DND-41 (cell line): ENCODE data around the gene BARHL2.

Source experiments
- ATAC-seq: fragments of 200-7000 bp; cut with Tn5 transposase; 3 replicates; pipeline ENCODE4 v1.9.1; 2021; ENCODE audit warnings: low read depth; ENCODE audit not compliant: insufficient read depth
- DNase-seq: peaks from one replicate; pipeline ENCODE4 v3.0.0-alpha.2; 2020
- H2AFZ ChIP-seq: 2 replicates; pipeline ENCODE4 v1.6.0; 2012; ENCODE audit warnings: low read depth, low read length
- H3K27ac ChIP-seq: 2 replicates; pipeline ENCODE4 v1.5.1; 2012; ENCODE audit warnings: low read length, inconsistent platforms
- H3K27me3 ChIP-seq: fragments of 200-600 bp; sonication (generic); 2 replicates; pipeline ENCODE4 v1.6.0; 2012; ENCODE audit warnings: low read length, mild to moderate bottlenecking, inconsistent platforms; ENCODE audit not compliant: insufficient read depth, poor library complexity
- H3K36me3 ChIP-seq: 2 replicates; pipeline ENCODE4 v1.5.1; 2012; ENCODE audit warnings: low read length, inconsistent platforms; ENCODE audit not compliant: insufficient read depth
- H3K4me1 ChIP-seq: 2 replicates; pipeline ENCODE4 v1.5.1; 2012; ENCODE audit warnings: mild to moderate bottlenecking, low read length; ENCODE audit not compliant: insufficient read depth
- H3K4me2 ChIP-seq: 2 replicates; pipeline ENCODE4 v1.6.0; 2012; ENCODE audit warnings: mild to moderate bottlenecking, moderate library complexity, low read length, inconsistent platforms; ENCODE audit not compliant: insufficient read depth
- H3K4me3 ChIP-seq, 2 experiments: fragments of 200-600 bp in 1 of 2; shearing (Covaris generic) in 1 of 2; 2 replicates each; pipeline ENCODE4 v1.5.1; 2012 to 2016; ENCODE audit warnings: inconsistent platforms in 2 of 2, low read length in 2 of 2, mild to moderate bottlenecking in 2 of 2, low read depth in 1 of 2, moderate library complexity in 1 of 2
- H3K79me2 ChIP-seq: 2 replicates; pipeline ENCODE4 v1.6.0; 2012; ENCODE audit warnings: low read length, inconsistent platforms; ENCODE audit not compliant: insufficient read depth
- H3K9ac ChIP-seq: 2 replicates; pipeline ENCODE4 v1.6.0; 2012; ENCODE audit warnings: low read depth, mild to moderate bottlenecking, inconsistent platforms, low read length, moderate library complexity
- H3K9me3 ChIP-seq: 2 replicates; pipeline ENCODE4 v1.5.1; 2012; ENCODE audit warnings: low read length, moderate library complexity, mild to moderate bottlenecking, inconsistent platforms; ENCODE audit not compliant: insufficient read depth, severe bottlenecking
- H4K20me1 ChIP-seq: 2 replicates; pipeline ENCODE4 v1.6.0; 2012; ENCODE audit warnings: low read length; ENCODE audit not compliant: insufficient read depth
- EZH2 ChIP-seq: IDR thresholded peaks from 3 replicates; pipeline ENCODE4 v1.6.1; 2012; ENCODE audit warnings: borderline replicate concordance, low read depth, mild to moderate bottlenecking, moderate library complexity, low read length, inconsistent platforms; ENCODE audit not compliant: severe bottlenecking
- TF ChIP-seq, protein P1 (sequence below): IDR thresholded peaks from 2 replicates; pipeline ENCODE4 v1.5.1; 2012; ENCODE audit warnings: borderline replicate concordance, low read length, moderate library complexity, mild to moderate bottlenecking; ENCODE audit not compliant: poor library complexity, severe bottlenecking; ENCODE audit errors: extremely low read depth

The BARHL2 gene

DNA sequence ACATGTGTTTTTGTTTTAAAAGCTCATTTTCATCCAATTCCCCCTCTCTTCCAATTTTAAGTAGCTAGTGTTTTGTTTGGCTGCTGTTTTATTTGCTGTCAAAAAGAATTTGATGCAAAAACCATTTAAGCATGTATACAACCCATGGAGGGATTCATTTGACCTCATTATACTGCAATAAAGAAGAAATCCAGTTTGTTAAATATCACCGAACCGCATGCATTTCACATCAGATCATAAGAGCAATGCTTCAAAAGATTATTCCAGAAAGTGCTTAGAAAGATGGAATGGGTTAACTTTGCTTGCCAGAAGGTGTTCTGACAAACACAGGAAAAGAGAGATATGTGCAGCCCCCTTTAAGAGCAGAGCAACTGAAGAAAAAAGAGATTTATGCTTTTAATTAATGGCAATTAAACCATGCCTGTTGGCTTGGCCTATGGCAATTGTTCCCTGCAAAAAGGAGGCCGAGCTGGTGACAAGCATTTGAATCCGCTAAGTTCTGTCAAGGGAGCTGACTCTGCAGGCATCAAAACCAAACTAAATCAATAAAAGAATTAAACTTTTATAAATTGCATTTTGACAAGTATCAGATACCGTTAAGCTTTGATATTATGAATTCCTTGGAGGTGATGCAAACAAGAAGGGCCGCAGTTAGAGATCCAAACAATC is 14.4 kb upstream of the BARHL2 start:
- H3K4me3 ChIP-seq = no peak overlapping the region
- H2AFZ ChIP-seq = no peak overlapping the region
- no peaks in the 10 kb centered on the region for H3K79me2 ChIP-seq
- H3K36me3 ChIP-seq = no peaks in the 10 kb centered on the region
- no peak overlapping the region for H3K9ac ChIP-seq
- no peak for ATAC-seq
- no peak for DNase-seq
- H4K20me1 ChIP-seq = no peaks in the 10 kb centered on the region
- no peaks in the 10 kb centered on the region for H3K27me3 ChIP-seq
- H3K9me3 ChIP-seq = no peaks in the 10 kb centered on the region
- TF ChIP-seq EZH2 = no peak
- TF ChIP-seq, protein P1, sequence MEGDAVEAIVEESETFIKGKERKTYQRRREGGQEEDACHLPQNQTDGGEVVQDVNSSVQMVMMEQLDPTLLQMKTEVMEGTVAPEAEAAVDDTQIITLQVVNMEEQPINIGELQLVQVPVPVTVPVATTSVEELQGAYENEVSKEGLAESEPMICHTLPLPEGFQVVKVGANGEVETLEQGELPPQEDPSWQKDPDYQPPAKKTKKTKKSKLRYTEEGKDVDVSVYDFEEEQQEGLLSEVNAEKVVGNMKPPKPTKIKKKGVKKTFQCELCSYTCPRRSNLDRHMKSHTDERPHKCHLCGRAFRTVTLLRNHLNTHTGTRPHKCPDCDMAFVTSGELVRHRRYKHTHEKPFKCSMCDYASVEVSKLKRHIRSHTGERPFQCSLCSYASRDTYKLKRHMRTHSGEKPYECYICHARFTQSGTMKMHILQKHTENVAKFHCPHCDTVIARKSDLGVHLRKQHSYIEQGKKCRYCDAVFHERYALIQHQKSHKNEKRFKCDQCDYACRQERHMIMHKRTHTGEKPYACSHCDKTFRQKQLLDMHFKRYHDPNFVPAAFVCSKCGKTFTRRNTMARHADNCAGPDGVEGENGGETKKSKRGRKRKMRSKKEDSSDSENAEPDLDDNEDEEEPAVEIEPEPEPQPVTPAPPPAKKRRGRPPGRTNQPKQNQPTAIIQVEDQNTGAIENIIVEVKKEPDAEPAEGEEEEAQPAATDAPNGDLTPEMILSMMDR = no peak
- H3K4me2 ChIP-seq = no peak overlapping the region
- no peak overlapping the region for H3K27ac ChIP-seq
- no peaks in the 10 kb centered on the region for H3K4me1 ChIP-seq

DNA sequence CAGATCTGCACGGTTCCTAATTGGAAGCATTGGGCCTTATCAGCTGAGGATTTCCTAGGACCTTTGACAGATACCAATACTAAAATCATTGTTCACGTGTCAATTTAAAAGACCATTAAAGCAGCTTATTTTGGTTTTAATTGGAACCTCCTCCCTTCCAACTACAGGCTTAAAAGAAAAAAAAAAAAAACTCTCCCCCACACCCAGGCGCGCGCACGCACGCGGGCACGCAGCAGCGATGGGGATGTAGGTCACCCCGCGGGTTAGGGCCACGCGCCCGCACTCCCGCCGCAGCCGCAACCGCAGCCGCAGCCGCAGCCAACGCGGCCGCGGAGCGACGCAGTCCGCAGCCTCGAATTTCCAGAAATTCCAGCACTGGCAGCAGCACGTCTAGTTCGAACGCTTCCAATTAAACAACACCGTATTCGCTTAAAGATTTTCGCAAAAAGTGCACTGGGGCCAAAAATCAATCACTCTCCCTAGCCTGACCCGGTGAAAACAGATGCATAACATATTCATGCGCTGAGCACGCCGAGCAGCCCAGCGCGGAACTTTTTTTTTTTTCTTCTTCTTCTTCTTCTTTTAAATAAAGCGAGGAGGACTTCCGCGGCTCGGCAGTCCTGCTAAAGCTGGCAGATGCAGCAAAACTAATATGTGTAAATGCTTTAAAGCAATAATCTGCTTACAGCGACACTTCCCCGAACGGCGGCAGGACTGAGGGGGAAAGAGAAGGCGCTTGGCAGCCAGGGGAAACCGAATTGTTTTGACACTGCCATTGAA is 13.3 kb upstream of the BARHL2 start:
- Histone ChIP-seq H3K36me3 (no peaks in the 10 kb centered on the region), H4K20me1 (no peaks in the 10 kb centered on the region), H3K9me3 (no peaks in the 10 kb centered on the region), H3K27ac (no peak overlapping the region), H2AFZ (no peak overlapping the region), H3K27me3 (no peaks in the 10 kb centered on the region), H3K9ac (no peak overlapping the region), H3K4me2 (no peak overlapping the region), H3K4me3 (no peak overlapping the region), H3K4me1 (no peaks in the 10 kb centered on the region), H3K79me2 (no peaks in the 10 kb centered on the region)
- DNase-seq = no peak
- TF ChIP-seq EZH2 = no peak
- TF ChIP-seq, protein P1 = no peak
- ATAC-seq = no peak

DNA sequence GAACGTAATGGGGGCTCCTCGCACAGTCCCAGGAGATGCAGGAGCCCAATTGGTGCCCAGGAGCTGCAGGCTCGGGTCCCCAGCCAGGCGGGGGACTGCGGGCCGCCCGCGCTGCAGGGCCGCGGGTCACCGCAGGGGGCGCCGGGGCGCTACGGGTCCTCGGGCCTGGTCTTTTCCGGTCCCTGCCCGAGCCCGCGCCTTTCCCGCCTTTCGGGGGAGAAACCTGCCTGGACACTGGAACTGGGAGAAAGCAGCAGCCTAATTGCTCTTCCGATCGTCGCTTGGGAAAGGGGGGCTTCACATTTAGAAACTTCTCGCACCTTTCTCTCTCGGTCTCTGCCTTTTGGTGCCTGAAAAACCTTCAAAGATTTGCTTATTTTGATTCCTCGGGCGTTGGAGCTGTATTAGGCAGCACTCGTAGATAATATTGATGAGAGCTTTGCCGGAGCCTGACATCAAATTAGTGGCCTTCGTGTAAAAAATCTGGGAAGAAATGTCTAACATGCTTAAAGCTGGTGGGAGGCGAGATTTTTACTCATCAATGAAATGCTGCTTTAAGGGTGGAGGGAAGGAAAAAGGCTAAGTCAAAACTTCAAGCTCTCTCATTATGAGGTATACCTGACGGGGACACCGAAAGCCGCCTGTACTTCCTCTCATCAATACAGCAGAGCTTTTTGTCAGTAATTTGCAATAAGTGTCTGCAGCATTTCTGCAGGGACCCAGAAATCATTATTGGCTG is 12.6 kb upstream of the BARHL2 start:
- H3K4me3 ChIP-seq = no peak overlapping the region
- ATAC-seq (no peak), DNase-seq (no peak)
- H4K20me1 ChIP-seq = no peaks in the 10 kb centered on the region
- no peaks in the 10 kb centered on the region for H3K4me1 ChIP-seq
- TF ChIP-seq EZH2 = no peak
- TF ChIP-seq, protein P1 = no peak
- H3K27ac ChIP-seq = no peak overlapping the region
- no peaks in the 10 kb centered on the region for H3K79me2 ChIP-seq
- H3K4me2 ChIP-seq = no peak overlapping the region
- H3K9me3 ChIP-seq = no peaks in the 10 kb centered on the region
- no peaks in the 10 kb centered on the region for H3K27me3 ChIP-seq
- no peak overlapping the region for H2AFZ ChIP-seq
- H3K36me3 ChIP-seq = no peaks in the 10 kb centered on the region
- no peak overlapping the region for H3K9ac ChIP-seq
